Measurements from ENCODE around the gene TMLHE.
"Not testable (repeated sequence)": the region's sequence is repeated elsewhere in the genome, so short reads cannot be mapped to it uniquely, and the experiment has no call there.

- not testable (repeated sequence) for TF ChIP-seq CTCF, POLR2A (IDR thresholded peaks at IDR 0.05)
Observed at GRCh38 chrX:155527023-155527422, 85.7 kb downstream of the TMLHE start.
